RCC 7860 (cell line): ENCODE measurements around the gene TRIM72.
"Not testable (repeated sequence)": the region's sequence is repeated elsewhere in the genome, so short reads cannot be mapped to it uniquely, and the experiment has no call there.

ENCODE experiments used
- DNase-seq: peaks from one replicate; pipeline ENCODE4 v3.0.0-alpha.2; 2015; ENCODE audit warnings: low spot score
- FAIRE-seq: peaks from 2 replicates; lab custom pipeline; 2012; peaks lifted over from hg19 to GRCh38; lab: Jason Lieb, UNC

The TRIM72 gene

DNA sequence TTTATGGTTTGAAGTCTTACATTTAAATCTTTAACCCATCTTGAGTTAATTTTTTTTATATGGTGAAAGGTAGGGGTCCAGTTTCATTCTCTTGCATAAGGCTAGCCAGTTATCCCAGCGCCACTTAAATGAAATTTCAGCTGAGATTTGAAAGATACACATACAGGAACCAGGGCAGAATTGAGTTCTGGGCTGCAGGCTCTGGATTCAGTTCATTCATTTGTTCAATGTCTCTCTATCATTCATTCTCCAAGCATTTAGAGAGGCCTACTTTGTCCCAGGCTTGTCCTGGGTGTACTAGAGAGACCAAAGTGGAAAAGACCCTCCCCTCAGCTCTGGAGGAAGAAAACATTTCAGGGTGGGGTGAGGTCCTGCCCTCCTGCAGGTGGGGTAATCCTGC, 577 bp upstream of the TRIM72 start:
- FAIRE-seq (no peak), DNase-seq (no peak)

DNA sequence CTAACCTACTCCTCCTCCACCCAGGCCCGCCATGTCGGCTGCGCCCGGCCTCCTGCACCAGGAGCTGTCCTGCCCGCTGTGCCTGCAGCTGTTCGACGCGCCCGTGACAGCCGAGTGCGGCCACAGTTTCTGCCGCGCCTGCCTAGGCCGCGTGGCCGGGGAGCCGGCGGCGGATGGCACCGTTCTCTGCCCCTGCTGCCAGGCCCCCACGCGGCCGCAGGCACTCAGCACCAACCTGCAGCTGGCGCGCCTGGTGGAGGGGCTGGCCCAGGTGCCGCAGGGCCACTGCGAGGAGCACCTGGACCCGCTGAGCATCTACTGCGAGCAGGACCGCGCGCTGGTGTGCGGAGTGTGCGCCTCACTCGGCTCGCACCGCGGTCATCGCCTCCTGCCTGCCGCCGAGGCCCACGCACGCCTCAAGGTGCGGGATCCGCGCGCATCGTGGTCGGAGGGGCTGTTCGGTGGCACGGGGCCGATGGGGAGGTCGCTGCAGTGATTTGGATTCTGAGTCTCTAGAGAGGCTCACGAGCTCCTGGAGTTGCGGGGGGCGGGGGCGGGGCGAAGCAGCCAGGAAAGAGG, 878 bp downstream of the TRIM72 start:
- DNase-seq: no peak
- FAIRE-seq: no peak

- FAIRE-seq: no peak
- no peak for DNase-seq
Observed at GRCh38 chr16:31215287-31216162, 1.6 kb downstream of the TRIM72 start.

- DNase-seq (no peak), FAIRE-seq (no peak)
Observed at GRCh38 chr16:31216422-31217135, 2.7 kb downstream of the TRIM72 start, which contains the start of gene PYDC1. Gene PYDC1 (minus strand): TSS chr16:31217135. CDS start chr16:31217028, 107 bp downstream.

DNA sequence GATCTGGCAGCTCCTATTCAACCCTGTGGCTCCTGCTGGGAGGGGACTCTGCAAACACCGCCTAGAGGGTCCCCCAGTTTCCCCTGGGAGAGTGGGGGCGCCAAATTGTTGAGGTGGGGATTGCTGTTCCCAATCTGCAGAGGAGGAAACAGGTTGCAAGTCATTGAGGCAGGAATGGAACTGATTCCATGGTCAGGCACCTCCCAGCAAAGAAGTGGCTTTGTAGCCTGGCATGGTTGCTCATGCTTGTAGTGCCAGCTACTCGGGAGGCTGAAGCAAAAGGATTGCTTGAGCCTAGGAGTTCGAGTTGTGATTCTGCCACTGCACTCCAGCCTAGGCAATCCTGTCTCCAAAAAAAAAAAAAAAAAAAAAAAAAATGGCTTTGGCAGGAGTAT, 3.2 kb downstream of the TRIM72 start:
- FAIRE-seq (no peak), DNase-seq (no peak)

- DNase-seq (no peak), FAIRE-seq (no peak)
Observed at GRCh38 chr16:31219154-31219741, 5.3 kb downstream of the TRIM72 start.

- FAIRE-seq: no peak
- DNase-seq: no peak
Observed at GRCh38 chr16:31221357-31222160, 7.6 kb downstream of the TRIM72 start.

DNA sequence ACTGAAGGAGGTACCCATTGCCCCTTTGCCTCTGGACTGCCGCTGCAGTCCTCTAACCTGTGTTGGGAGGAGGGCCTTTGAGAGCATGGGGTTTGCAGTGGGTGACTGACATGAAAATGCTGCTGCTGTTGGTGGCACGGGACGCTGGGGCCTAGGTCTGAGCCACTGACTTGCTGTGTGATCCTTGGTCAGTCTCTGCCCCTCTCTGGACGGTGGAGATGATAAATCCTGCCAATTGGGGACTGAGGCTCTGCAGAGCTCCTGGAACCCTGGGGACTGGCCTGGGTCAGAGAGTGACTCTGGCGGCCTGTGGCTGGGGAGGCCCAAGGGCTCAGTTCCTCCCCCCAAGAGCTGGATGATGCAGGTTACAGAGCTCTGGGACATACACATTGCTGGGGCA, 9.1 kb downstream of the TRIM72 start:
- FAIRE-seq (no peak), DNase-seq (no peak)

DNA sequence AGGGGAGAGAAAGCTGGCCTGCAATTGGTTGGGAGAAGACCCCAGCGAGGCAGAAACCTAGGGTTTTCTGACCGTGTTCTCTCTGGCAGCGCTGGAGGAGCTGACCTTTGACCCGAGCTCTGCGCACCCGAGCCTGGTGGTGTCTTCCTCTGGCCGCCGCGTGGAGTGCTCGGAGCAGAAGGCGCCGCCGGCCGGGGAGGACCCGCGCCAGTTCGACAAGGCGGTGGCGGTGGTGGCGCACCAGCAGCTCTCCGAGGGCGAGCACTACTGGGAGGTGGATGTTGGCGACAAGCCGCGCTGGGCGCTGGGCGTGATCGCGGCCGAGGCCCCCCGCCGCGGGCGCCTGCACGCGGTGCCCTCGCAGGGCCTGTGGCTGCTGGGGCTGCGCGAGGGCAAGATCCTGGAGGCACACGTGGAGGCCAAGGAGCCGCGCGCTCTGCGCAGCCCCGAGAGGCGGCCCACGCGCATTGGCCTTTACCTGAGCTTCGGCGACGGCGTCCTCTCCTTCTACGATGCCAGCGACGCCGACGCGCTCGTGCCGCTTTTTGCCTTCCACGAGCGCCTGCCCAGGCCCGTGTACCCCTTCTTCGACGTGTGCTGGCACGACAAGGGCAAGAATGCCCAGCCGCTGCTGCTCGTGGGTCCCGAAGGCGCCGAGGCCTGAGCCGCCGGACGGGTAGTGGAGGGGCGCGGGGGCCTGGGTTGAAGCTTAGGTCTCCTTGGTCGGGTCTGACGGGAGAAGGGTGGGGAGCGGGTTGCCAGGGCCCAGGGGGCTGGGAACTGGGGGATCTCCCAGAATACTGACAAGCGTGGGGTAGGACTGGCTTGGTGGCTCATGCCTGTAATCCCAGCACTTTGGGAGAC, 10.4 kb downstream of the TRIM72 start:
- DNase-seq (no peak), FAIRE-seq (no peak)

DNA sequence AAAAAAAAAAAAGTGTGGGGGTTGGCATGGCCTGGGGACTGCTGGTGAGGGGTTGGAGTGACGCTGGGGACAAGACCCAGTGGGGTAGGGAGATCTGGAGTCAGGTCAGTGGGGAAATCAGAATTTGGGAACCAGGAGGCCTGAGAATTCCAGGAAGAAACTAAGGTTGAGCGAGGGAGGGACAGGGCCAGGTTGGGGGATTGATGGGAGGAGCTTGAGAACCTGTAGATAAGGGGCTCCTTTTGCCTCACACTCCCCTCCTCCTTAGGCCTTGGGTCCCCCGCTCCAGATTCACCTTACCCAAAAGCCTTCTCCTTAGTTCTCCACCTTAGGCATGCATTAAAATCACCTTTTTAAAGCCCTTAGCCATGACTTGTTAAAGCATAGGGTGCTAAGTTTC, 11.3 kb downstream of the TRIM72 start:
- DNase-seq: no peak
- no peak for FAIRE-seq

DNA sequence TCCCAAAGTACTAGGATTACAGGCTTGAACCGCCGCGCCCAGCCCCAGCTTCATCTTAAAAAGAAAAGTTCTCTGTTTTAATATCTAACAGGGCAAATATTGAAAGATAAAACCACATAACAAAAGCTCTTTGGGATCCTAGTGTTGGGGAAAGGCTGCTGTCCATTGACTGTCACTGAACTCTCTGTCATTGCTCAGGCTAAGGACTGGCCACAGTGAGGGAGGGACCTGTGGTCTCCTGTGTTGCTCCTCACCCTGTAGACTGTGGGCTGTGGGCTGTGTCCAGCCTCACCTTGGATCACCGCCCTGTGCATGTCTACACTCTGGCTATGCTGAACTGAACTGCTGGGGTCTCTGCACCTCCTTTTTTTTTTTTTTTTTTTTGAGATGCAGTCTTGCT, 14.3 kb downstream of the TRIM72 start:
- DNase-seq: no peak

DNA sequence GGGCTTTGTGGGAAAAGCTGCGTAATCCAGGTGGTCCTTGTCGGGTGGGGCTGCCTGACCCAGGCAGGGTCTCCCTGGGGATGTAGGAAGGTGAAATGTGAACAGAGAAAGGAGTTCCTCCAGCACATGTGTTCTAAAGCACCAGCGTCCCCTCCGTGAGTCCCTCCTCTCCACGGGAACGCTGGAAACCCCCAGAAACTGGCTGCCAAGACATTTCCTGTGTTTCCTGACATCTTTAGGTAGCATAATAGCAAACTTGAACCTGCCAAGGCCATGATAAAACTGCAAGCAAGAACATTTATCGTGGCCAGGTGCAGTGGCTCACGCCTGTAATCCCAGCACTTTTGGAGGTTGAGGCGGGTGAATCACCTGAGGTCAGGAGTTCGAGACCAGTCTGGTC, 15.6 kb downstream of the TRIM72 start:
- DNase-seq (no peak), FAIRE-seq (no peak)

More for the DNA sequence above, 14.3 kb downstream of the TRIM72 start:
- FAIRE-seq: no peak

DNA sequence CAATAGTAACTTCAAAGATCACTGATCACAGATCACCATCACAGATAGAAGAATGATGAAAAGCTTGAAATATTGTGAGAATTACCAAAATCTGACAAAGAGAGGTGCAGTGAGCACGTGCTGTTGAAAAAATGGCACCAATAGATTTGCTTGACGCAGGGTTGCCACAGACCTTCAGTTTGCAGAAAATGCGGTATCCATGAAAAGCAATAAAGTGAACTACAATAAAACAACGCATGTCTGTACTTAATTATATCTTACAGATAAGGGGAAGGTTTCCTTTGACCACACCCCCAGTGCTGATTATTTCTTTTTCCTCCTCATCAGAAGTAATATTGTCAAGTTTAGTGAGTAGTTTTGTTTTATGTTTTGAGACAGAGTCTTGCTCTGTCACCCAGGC, 24.1 kb downstream of the TRIM72 start:
- FAIRE-seq (no peak), DNase-seq (no peak)

DNA sequence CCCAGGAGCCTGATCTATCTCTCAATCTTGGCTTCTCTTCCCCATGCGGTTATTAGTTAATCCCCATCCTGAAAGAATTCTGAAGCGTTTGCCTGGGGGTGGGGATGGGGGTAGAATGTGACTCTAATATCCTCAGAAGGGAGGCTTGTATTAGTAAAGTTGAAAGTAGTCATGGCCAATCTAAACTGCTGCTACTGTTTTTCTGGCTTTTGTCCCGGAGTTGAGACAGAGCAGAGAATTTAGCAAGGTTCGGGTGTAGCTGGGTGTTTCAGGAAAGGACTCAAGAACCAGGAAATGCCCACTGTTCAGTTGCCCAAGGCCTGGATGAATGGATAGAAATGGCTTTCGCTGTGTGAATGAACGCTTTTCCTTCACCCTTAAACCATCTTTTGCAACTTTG, 28.3 kb downstream of the TRIM72 start:
- no peak for FAIRE-seq
- no peak for DNase-seq

GRCh38 chr16:31243734-31244670, 30.1 kb downstream of the TRIM72 start:
- DNase-seq: no peak
- no peak for FAIRE-seq

GRCh38 chr16:31245598-31245997, 31.7 kb downstream of the TRIM72 start:
- not testable (repeated sequence) for DNase-seq, FAIRE-seq

DNA sequence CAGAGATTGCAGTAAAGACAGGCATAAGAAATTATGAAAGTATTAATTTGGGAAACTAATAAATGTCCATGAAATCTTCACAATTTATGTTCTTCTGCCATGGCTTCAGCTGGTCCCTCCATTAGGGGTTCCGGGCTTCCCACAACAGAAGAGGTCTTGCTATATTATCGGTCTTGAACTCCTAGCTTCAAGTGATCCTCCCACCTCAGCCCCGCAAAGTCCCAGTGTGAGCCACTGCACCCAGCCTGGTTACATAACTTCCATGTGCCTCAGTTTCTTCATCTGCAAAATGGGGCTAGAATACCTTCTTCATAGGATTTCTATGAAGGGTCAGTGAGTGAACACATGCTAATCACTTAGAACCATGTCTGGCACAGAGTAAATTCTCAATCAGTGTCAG, 32.4 kb downstream of the TRIM72 start:
- DNase-seq (no peak), FAIRE-seq (no peak)

DNA sequence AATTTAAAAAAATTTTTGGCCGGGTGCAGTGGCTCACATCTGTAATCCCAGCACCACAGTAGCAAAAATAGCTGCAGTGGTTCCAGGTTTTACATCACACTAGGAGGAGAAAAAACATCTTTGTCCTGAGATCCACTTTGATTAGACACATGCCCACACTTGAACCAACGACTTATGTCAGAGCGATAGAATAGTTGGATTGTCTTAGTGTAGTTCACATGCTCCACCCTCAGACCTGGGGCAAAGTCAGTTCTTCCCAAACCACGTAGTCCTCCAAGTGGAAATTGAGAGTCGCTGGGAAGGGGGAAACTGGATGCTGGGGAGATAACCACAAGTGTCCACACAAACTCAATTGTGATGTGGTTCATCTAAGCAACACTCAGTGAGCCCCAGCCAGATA, 34.4 kb downstream of the TRIM72 start:
- DNase-seq (no peak), FAIRE-seq (no peak)
